Measurements from ENCODE around the gene CDC25B.
A peak's percentile ranks its signal among the peaks of the same experiment; 100 is the strongest.
"Not testable (repeated sequence)": the region's sequence is repeated elsewhere in the genome, so short reads cannot be mapped to it uniquely, and the experiment has no call there.

Gene CDC25B

DNA sequence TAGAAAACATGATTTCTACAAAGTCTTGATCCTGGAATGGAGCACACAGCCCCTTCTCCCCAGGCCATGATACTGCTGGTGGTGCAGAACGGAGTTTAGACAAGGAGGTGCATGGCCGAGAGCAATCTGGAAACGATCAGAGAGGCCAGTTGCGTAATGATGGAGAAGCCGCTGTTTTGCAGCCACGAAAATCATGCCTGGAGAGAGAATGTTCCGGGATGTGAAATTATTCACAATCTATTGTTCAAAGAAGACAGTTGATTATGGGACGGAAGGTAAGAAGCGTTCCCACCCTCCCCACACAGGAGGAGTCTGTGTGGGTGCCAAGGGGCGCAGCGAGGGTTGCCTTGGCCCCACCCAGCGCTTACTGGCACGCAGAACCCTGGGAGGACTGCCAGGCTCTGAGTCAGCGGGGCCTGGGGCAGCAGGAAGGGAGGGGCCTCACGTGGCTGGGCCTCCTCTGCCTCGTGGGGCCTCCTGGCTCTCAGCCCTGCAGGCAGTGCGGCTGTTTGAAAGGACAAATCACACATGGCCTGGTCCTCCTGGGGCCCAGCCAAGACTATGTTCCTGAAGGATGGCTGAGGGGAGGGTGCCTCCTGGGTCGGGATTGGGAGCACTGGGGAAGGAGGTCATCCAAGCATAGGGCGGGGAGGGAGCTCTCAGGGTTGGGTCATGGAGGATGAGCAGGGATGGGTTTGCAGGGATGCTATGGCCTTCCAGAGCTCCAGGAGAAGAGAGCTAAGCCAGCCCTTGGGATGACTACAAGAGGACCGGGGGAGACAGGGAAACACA lies 15.6 kb downstream of the CDC25B start:
- DNase-seq = peak; percentile 91

DNA sequence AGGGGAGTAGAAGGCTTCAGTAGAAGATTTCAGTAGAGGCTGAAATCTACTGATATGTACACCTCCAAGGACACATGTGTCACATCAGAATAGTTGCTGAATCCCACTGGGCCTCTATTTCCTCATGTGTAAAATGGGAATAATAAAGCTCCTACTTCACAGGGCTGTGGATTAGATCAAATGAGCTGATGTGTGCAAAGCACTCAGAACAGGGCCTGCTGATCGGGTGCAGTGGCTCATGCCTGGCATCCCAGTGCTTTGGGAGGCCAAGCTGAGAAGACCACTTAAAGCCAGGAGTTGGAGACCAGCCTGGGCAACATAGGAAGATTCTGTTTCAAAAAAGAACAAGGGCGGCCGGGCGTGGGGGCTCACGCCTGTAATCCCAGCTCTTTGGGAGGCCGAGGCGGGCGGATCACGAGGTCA lies 16.2 kb downstream of the CDC25B start:
- DNase-seq = no peak

DNA sequence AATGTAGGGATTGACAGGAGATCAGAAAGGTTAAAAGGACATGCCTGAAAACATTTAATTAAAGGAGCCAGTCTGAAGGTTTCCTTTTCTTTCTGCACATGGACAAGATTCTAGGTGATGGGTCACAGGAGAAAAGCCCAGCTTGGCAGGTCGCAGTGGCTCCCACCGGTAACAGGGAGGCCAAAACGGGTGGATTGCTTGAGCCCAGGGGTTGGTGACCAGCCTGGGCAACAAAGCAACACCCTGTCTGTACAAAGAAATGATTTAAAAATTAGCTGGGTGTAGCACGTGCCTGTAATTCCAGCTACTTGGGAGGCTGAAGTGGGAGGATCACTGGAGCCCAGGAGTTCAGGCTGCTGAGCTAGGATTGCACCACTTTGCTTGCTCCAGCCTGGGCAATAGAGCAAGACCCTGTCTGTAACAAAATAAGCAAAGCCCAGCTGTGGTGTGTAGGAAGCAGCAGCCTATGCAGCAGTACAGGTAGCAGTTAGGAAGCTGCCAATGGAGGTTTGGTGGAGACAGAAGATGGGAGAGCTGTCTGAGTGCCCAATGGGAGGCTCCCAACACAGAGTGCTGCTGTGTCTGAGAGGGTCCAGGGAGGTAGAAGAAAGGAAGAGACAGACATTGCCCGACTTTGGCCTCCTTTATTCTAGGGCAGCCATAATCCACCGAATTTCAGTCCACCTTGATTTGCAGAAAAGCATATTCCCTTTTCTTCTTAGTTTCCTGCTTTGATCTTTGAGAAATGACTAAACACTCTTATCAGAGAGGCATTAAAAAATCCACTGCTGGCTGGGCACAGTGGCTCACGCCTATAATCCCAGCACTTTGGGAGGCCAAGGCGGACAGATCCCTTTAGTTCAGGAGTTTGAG lies 17.1 kb downstream of the CDC25B start:
- no peak for DNase-seq

DNA sequence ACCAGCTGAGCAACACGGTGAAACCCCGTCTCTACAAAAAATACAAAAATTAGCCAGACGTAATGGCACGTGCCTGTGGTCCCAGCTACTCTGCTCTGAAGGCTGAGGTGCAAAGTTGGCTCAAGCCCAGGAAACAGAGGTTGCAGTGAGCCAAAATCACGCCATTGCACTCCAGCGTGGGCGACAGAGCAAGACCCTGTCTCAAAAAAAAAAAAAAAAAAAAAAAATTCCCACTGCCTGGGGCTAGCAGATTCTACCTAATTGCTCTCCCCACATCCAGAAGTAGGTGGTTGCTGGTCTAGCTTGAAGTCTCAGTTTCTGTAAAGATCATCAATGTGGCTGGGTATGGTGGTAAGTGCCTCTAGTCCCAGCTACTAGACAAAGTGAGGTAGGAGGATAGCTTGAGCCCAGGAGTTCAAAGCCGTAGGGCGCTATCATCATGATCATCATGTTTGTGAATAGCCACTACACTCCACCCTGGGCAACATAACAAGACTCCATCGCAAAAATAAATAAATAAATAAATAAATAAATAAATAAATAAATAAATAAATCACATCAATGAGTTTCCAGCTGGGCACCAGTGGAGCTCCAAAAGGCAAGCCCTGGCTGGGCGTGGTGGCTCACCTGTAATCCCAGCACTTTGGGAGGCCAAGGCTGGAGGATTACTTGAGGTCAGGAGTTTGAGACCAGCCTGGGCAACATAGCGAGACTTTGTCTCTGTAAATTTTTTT lies 17.9 kb downstream of the CDC25B start:
- no peak for DNase-seq

DNA sequence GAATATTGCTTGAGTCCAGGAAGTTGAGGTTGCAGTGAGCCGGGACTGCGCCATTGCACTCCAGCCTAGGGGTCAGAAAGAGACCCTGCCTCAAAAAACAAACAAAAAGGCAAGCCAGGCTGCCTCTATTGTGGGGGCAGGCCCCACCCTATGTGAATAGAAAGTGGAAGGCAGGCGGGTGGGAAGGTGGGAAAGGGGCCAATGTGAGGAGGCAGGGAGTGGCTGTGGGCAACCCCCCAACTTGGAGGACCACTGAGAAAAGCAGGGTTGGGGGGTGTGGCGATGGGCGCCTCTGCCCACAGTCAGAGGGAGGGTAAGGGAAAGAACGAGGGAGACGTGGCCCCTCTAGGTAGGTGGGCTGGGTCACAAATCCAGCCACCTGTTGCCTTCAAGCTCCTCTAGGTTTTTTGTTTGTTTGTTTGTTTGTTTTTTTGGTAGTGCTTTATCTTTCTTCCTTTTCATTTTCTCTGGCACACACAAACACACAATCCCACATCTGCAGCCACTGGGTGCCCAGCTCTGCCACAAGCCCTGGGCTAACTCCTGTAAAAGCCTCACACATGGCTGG lies 18.9 kb downstream of the CDC25B start:
- no peak for DNase-seq

DNA sequence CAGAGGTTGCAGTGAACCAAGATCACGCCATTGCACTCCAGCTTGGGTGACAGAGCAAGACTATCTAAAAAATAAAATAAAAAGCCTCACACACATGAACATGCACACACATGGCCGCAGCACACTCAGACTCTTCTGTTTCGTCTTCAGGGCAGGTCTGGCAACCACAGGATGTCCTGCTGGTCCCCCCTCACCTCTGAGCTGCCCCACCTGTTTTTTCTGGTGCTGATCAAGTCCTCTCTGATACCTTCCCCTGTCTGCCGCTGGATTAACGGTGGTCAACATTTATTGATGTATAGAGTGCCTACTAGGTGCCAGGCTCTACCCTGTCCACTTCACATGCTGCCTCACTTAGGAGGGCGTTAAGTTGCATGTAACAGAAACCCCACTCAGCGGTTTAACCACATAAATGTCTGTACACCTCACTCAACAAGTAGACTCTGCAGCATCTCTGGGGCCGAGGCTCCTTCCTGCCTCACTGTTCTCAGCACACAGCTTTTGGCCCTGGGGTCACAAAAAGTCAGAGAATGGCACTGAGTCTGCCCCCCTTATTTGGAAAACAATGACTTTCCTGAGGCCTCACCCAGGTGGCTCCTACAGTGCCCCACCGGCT lies 19.7 kb downstream of the CDC25B start:
- DNase-seq = no peak

DNA sequence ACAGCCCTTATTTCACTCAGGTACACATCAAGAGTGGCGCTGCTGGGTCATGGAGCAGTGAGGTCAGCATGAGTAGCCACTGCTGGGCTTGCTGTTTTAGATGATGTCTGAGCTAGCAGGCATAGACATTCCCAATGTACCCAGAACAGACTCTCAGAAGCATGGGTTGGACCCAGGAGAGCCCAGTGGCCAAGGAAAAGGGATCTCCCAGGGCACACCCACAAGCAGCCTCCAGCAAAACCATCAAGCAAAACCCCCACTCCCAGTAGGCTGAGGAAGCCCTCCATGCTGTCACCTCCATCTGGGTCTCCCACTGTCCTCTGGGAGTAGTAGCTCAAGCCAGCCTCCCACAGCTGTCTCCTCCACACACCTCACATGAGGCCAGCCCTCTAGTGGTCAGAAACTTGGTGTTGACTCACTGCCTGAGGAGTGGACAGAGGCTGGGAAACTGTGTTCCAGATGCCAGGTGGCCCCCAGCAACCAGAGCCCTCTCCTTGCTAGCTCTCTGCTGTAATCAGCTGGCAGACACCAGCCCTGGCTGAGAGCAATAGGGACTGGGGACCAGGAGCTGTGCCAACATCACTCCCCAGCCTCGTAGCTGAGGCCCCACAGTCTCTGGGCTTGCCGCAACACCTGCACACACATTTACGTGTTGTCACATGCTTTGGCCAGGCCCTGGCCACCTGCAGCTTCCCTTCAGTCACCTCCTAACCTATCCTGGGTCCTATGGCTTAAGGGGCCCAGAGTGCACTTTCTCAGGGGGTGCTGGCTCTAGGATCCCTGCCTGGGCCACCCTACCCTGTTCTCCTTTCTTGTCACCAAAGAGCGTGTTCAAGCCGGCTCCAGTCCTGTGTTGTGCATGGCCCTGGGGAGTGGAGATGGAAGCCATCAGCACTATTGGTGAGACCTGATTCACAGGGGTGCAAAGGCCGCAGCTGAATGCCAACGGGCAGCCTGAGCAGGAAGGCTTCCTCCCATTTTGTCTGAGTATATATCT lies 22.3 kb downstream of the CDC25B start:
- peak; percentile 87 for DNase-seq

DNA sequence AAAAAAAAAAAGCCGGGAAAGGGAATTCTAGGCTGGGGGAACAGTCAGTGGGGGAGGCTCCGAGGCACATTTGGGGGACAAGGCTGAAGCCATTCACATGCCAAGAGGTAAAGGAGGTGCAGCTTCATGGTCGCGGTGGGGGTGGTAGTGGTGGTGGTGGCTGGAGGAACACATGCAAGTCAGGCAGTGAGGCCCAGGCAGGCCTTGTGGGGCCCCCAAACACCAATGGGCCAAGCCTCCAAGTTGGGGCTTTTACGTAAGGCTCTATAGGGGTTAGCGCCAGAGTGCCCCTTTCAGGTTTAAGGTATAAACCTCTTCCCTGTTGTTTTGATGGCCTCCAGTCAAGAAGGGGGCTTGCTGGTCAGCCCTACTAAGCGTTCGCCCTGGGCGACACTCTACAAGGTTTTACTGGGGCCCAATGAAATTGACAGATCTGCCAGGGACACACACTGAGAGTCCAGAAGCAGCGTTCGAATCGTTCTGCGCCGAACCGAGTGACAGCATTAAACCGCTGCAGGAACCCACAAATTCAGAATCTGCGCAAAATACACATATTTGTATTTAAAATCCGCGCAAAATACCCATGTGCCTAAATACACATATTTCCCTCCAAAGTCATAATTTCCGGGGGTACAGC lies 23.4 kb downstream of the CDC25B start:
- DNase-seq = no peak

DNA sequence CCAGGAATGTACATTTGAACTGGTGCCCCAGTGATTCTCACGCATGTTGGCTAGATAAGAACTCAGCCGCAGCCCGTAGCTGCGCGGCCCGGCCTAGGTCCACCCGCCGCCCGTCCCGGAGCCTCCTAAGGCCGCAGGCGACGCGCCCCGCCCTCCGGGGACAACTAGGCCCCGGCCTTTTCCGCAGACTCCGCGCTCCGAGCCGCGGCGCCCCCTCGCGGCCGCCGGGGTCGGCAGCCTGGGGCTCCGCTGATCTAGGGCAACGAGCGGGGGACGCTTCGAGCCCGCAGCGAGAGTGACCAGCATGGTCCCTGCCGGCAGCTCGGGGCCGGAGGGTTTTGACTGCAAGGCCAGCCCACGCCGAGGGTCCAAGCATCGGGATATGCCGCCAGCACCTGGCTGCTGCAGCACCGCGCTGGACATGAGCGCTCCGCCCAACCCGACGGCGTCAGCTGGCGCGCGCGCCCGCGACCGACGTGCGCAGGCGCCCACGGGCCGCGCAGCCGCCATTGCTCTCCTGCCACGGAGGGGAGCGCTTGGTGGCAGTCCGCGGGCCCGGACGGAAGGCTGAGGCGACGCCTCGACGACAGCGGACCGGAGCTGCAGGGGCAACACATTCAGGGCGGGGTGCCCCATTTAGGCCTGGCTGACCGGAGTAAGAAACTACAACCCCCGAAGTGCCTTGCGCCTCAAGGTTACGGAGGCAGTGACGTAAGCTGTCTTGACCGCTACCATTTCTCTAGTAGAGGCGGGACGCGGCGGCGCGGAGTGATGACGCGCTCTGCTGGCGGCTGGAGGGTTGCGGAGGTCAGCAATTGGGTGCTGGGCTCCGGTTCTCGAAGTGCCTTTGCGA lies 24.2 kb downstream of the CDC25B start, which contains the start of gene AP5S1:
AP5S1 (plus strand) TSS at position 500 of the 853 bp plus-strand sequence. CDS start 1,571 bp downstream, outside the sequence.
- DNase-seq = peak; percentile 99

DNA sequence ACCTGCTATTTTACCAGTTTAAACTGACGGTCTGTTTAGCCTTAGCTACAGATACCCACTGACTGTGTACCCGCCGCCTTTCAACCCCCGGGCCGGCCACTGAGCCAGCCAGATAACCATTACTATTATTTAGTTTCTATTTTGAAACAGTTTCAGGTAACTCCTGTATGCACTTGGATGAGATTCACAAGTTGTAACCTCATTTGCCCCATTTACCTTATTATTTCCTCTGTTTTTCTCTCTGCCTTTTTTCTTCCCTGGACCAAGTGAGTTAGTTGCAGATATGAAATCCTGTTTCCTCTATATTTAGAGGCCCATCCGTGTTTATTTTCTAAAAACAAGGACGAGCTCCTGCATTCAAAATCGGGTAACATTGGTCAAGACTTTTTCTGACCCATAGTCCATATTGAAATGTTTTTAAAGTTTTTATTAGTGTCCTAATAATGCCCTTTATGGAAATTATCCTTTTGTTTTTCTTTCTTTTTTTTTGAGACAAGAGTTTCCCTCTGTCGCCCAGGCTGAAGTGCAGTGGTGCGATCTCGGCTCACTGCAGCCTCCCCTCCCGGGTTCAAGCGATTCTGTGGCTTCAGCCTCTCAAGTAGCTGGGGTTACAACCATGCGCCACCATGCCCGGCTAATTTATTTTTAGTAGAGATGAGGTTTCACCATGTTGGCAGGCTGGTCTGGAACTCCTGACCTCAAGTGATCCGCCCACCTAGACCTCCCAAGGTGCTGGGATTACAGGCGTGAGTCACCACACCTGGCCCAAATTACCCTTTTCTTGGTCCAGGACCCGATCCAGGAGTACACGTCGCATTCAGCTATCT lies 25.0 kb downstream of the CDC25B start:
- no peak for DNase-seq

DNA sequence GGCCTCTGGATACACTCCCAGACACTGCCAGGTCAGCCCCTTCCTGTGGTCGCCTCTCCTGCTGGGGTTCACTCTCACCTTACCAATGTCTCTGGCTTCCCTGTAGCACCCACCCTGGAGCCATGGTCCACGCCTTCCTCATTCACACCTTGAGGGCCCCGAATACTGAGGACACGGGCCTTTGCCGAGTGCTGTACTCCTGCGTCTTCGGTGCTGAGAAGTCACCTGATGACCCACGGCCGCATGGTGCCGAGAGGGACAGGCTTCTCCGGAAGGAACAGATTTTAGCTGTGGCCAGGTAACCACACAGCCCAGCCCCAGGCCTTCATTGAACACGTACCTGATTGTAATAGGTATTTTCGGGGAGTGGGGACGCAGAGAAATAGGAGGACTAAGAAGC lies 25.9 kb downstream of the CDC25B start:
- no peak for DNase-seq

DNA sequence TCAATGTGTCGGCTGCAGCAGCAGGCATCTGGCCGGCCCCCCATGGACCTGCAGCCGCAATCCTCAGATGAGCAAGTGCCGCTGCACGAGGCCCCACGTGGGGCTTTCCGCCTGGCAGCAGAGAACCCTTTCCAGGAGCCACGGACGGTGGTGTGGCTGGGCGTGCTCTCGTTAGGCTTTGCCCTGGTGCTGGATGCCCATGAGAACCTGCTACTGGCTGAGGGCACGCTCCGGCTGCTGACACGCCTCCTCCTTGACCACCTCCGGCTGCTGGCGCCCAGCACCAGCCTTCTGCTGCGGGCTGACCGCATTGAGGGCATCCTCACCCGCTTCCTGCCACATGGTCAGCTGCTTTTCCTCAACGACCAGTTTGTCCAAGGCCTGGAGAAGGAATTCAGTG lies 27.8 kb downstream of the CDC25B start:
- DNase-seq = no peak

DNA sequence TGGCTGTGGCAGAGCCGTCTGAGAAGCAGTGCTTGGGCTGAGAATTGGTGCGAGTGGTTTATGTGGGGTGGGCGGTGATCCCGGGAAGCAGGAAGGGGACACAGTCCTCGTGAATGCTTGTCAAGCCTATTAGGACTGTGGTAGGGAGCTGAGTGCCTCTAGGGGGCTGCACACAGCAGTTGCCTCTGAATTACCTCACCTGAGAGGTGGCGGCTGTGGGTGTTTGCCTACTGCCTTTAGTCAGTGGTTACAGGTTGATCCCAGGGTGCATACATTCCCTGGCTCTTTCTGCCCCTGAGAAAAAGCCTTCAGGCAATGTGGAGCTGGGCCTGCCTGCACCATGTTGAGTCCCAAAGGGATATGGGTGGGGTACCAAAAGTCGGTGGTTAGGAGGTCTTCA lies 29.4 kb downstream of the CDC25B start:
- no peak for DNase-seq

DNA sequence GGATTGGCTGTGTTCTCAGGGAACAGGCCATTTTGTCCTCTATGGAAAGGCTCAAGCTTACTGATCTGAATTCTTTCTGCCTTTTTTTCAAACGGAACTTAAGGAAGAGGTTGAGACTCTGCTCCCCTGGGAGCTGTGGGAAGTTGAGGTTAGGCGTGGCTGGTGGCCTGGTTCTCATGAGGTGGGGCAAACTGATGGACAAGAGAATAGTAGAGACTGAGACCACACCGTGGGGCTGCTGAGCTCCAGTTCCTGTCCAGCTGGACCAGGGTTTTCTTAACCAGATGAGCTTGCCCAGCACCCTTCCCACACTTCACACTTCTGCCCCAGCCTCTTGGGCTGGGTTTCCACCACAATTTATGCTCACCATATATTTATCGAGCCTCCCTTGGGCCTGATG lies 30.3 kb downstream of the CDC25B start:
- no peak for DNase-seq

DNA sequence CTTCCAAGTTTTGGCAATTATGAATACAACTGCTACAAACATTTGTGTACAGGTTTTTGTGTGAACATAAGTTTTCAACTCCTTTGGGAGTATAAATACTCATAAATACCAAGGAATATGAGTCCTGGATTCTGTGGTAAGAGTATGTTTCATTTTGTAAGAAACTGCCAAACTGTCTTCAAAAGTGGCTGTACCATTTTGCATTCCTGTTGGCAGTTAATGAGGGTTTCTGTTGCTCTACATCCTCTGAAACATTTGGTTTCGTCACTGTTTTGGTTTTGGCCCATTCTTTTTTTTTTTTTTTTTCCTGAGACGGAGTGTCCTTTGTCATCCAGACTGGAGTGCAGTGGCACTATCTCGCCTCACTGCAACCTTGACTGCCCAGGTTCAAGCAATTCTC lies 32.7 kb downstream of the CDC25B start:
- no peak for DNase-seq

DNA sequence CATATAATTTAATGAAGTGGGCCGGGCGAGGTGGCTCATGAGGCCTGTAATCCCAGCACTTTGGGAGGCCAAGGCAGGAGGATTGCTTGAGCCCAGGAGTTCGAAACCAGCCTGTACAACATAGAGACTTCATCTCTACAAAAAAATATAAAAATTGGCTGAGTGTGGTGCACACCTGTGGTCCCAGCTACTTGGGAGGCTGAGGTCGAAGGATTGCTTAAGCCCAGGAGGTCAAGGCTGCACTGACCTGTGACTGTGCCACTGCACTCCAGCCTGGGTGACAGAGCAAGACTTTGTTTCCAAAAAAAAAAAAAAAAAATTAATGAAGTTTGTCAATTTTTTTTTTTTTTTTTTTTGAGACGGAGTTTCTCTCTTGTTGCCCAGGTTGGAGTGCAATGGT lies 33.8 kb downstream of the CDC25B start:
- DNase-seq = not testable (repeated sequence)

DNA sequence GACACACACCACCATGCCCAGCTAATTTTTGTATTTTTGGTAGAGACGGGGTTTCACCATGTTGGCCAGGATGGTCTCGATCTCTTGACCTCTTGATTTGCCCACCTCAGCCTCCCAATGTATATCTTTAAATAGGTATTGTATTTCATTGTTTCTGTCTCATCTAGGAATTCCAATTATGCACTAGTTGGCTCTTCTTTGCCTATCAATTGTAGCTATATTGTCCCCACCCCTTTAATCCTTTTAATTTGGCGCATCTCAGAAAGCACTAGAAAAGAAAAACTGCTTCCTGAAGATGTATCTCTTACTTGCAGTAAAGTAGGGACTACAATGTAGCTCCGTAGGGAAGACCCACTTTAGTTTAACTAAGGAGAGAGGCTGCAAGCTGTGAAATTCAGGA lies 40.0 kb downstream of the CDC25B start:
- DNase-seq = no peak

DNA sequence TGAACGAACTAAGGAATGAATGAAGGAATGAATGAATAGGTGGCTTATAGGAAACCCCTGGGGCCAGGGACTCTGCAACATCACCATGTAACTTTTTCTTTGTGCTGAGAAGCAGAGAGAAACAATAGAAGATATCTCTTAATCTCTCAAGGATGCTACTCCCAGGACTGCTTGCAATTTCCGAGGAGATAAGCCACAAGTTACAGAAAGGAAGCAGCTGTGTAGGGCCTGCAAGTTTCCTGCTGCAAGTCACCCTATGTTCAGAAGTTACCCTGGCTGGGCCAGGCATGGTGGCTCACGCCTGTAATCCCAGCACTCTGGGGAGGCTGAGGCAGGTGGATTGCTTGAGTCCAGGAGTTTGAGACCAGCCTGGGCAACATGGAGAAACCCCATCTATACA lies 43.2 kb downstream of the CDC25B start:
- no peak for DNase-seq

DNA sequence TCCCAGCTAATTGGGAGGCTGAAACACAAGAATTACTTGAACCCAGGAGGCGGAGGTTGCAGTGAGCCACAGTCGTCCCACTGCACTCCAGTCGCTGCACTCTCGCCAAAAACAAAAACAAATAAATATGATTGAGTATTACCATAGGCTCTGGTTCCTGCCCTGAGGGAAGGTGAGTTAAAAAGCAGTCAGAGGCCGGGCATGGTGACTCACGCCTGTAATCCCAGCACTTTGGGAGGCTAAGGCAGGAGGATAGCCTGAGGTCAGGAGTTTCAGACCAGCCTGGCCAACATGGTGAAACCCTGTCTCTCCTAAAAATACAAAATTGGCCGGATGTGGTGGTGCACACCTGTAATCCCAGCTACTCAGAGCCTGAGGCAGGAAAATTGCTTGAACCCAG lies 44.1 kb downstream of the CDC25B start:
- not testable (repeated sequence) for DNase-seq

Measured in eye (tissue), 1 donor.